Gastroesophageal sphincter (tissue), 3 donors: ENCODE measurements around the gene MEIS2.

Experiments
- POLR2AphosphoS5 ChIP-seq: sonication (generic); formaldehyde crosslinking; IDR thresholded peaks from one replicate; pipeline ENCODE4 v1.6.1; 2017; ENCODE audit warnings: antibody characterized with exemption
- TF ChIP-seq, protein P1 (sequence below), 4 experiments: fragments of 200-600 bp in 2 of 4; fragments of 450-650 bp in 2 of 4; sonication (generic) in 1 of 4; IDR thresholded peaks; one replicate each; pipeline ENCODE4 v1.5.1; 2017 to 2019; ENCODE audit warnings: antibody characterized with exemption in 4 of 4, mild to moderate bottlenecking in 2 of 4, moderate library complexity in 2 of 4

DNA sequence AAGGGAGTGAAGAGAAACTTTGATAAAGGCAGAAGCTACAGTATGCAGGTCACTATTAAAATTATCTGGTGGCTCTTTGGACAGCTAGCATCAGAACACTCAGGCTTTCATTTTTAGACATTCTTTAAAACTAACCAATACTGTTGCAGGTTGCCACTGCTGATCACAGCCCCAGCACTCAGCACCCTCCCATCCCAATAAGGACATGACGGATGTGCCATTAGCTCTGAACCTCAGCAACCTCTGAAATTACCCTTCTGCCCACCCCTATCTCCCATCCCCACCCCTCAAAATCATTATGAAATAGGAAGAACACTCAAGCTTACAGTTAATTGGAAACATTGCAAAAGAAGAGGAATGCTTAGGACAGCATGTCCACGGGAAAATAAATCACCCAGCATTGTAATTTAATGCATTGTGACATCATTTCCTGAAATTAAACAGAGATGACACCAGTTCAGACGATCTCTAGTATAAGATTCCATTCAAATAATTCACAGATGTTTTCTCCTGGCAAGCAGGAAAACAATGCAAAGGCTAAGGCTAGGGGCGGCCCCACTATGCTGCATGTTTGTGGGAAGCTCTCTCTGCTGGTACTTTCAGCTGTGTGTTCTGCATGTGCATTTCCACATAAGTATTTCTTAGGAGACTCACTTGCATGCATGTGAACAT lies 71.6 kb downstream of the MEIS2 start:
- no peak for TF ChIP-seq POLR2AphosphoS5
- TF ChIP-seq, protein P1, sequence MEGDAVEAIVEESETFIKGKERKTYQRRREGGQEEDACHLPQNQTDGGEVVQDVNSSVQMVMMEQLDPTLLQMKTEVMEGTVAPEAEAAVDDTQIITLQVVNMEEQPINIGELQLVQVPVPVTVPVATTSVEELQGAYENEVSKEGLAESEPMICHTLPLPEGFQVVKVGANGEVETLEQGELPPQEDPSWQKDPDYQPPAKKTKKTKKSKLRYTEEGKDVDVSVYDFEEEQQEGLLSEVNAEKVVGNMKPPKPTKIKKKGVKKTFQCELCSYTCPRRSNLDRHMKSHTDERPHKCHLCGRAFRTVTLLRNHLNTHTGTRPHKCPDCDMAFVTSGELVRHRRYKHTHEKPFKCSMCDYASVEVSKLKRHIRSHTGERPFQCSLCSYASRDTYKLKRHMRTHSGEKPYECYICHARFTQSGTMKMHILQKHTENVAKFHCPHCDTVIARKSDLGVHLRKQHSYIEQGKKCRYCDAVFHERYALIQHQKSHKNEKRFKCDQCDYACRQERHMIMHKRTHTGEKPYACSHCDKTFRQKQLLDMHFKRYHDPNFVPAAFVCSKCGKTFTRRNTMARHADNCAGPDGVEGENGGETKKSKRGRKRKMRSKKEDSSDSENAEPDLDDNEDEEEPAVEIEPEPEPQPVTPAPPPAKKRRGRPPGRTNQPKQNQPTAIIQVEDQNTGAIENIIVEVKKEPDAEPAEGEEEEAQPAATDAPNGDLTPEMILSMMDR (IDR thresholded peaks at IDR 0.05) = no peak
